Measurements from ENCODE around the gene TWIST2. TPM values are rescaled to one million over a fixed set of nuclear protein-coding genes. Genes with fewer than 3 reads are reported as not detected.

Gene TWIST2
- polyA plus RNA-seq (2013, experiment 1 of 2; ENCODE audit: insufficient read length) = 91.8 TPM
- 96.6 TPM for polyA plus RNA-seq (2013, experiment 2 of 2; ENCODE audit: insufficient read length)

GRCh38 chr2:238847841-238848690 lies at the start of gene TWIST2:
Gene TWIST2, plus strand, starts transcription at chr2:238848085. Its CDS starts 131 bp downstream, at chr2:238848216.
- peak; percentile 97 for DNase-seq

GRCh38 chr2:238801791-238802190 lies 46.1 kb upstream of the TWIST2 start:
- no peak for DNase-seq

- no peak for DNase-seq
Observed at GRCh38 chr2:238802957-238803356, 44.9 kb upstream of the TWIST2 start.

GRCh38 chr2:238803996-238804870 lies 43.7 kb upstream of the TWIST2 start:
- no peak for DNase-seq

GRCh38 chr2:238808761-238809160 lies 39.1 kb upstream of the TWIST2 start:
- DNase-seq = no peak

GRCh38 chr2:238810321-238810720 lies 37.6 kb upstream of the TWIST2 start:
- DNase-seq = no peak

GRCh38 chr2:238811293-238811692 lies 36.6 kb upstream of the TWIST2 start:
- DNase-seq = peak; percentile 79

- peak; percentile 86 for DNase-seq
Observed at GRCh38 chr2:238811759-238812158, 36.1 kb upstream of the TWIST2 start.

GRCh38 chr2:238813109-238813508 lies 34.8 kb upstream of the TWIST2 start:
- DNase-seq = no peak

GRCh38 chr2:238814815-238815214 lies 33.1 kb upstream of the TWIST2 start:
- no peak for DNase-seq

GRCh38 chr2:238816291-238816690 lies 31.6 kb upstream of the TWIST2 start:
- DNase-seq = no peak

GRCh38 chr2:238817382-238817781 lies 30.5 kb upstream of the TWIST2 start:
- no peak for DNase-seq

- no peak for DNase-seq
Observed at GRCh38 chr2:238817891-238818290, 30.0 kb upstream of the TWIST2 start.

- DNase-seq = no peak
Observed at GRCh38 chr2:238818561-238818960, 29.3 kb upstream of the TWIST2 start.

GRCh38 chr2:238820197-238820596 lies 27.7 kb upstream of the TWIST2 start:
- no peak for DNase-seq

- peak; percentile 81 for DNase-seq
Observed at GRCh38 chr2:238820916-238821315, 27.0 kb upstream of the TWIST2 start.

- DNase-seq = peak; percentile 97
Observed at GRCh38 chr2:238821391-238821790, 26.5 kb upstream of the TWIST2 start.

- no peak for DNase-seq
Observed at GRCh38 chr2:238821944-238822670, 25.8 kb upstream of the TWIST2 start.

GRCh38 chr2:238822955-238823354 lies 24.9 kb upstream of the TWIST2 start:
- no peak for DNase-seq

- DNase-seq = no peak
Observed at GRCh38 chr2:238831177-238831576, 16.7 kb upstream of the TWIST2 start.

GRCh38 chr2:238834982-238835381 lies 12.9 kb upstream of the TWIST2 start:
- DNase-seq = no peak

- no peak for DNase-seq
Observed at GRCh38 chr2:238835726-238836301, 12.1 kb upstream of the TWIST2 start.
